ENCODE data around the gene RPL15.

The RPL15 gene

DNA sequence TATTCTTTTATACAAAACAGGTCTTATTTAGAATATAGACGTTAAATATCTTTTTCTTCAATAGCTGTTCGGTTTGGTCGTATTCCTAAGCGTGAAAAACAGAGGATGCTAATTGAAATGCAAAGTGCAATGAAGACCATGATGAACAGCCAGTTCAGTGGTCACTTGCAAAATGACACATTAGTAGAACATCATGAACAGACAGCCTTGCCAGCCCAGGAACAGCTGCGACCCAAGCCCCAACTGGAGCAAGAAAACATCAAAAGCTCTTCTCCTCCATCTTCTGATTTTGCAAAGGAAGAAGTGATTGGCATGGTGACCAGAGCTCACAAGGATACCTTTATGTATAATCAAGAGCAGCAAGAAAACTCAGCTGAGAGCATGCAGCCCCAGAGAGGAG lies 45.0 kb downstream of the RPL15 start:
- no peak for DNase-seq (ENCODE audit: low spot score)

GRCh38 chr3:23964537-23965235 lies 47.8 kb downstream of the RPL15 start:
- DNase-seq (ENCODE audit: low spot score): no peak

DNA sequence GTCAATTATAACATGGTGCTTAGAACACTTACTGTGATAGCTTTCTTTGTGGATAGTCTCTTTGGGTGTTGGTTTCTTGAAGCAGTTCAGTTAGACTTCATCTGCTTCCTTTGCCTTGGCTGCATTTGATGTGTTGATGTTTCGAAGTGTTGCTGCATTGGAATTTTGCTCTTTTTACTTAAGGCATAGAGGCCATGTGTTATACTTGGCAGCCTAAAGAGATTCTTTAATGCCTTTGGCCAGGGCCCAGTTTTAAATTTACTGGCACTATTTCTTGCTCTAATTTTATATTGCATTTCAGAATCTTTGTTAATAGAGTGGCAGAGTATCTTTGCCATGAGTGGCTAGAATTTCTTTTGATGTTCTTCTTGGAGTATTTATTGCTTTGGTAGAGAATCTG lies 49.4 kb downstream of the RPL15 start:
- DNase-seq (ENCODE audit: low spot score): no peak

- no peak for DNase-seq (ENCODE audit: low spot score)
Measured at GRCh38 chr3:23968463-23969184, 51.7 kb downstream of the RPL15 start.

DNA sequence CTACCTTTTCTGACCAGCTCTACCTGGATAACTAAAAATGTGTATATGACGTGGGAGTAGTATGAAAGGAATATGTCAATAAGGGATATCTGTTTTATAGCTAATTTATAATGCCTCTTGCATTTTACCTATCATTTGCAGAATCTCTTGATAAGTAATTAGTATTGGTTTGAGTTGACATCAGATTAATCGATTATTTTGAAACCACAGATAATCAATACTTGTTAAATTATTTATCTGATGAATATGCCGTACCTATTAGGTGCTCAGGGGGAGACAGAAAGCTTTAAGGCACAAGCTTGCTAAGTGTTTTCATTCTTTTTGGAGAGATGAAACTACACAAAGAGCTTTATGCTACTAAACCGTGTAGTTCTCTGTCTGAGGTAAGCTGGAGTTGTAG lies 52.5 kb downstream of the RPL15 start:
- no peak for DNase-seq (ENCODE audit: low spot score)
